Kidney (tissue), 14 donors: ENCODE results near the gene AFAP1L2. TPM values are rescaled to one million over a fixed set of nuclear protein-coding genes. Genes with fewer than 3 reads are reported as not detected.
"Not testable (repeated sequence)": the region's sequence is repeated elsewhere in the genome, so short reads cannot be mapped to it uniquely, and the experiment has no call there.

Experiments
- DNase-seq, 5 donors: peaks; one replicate each; pipeline ENCODE4 v3.0.0-alpha.2; 2013 to 2020
- FAIRE-seq: peaks from 2 replicates; lab custom pipeline; 2012; peaks lifted over from hg19 to GRCh38; lab: Jason Lieb, UNC
- H3K27ac ChIP-seq, 2 donors: one replicate each; pipeline ENCODE4 v1.7.0; 2013; ENCODE audit warnings: low read depth in 2 of 2, low read length in 2 of 2, inconsistent platforms in 1 of 2
- H3K27me3 ChIP-seq: one replicate; pipeline ENCODE4 v1.7.1; 2013; ENCODE audit warnings: low read length, inconsistent platforms; ENCODE audit not compliant: control insufficient read depth, insufficient read depth
- H3K36me3 ChIP-seq, 3 donors: one replicate each; pipeline versions ENCODE4 v1.7.0 to v1.7.1; 2013; ENCODE audit warnings: low read length in 3 of 3, control low read depth in 1 of 3, inconsistent platforms in 1 of 3; ENCODE audit not compliant: insufficient read depth in 3 of 3, control insufficient read depth in 2 of 3
- H3K4me1 ChIP-seq, 3 donors: one replicate each; pipeline versions ENCODE4 v1.7.0 to v1.7.1; 2013; ENCODE audit warnings: low read length in 3 of 3, inconsistent platforms in 1 of 3, low read depth in 1 of 3; ENCODE audit not compliant: control insufficient read depth in 2 of 3, insufficient read depth in 2 of 3
- H3K4me3 ChIP-seq, 3 donors: one replicate each; pipeline versions ENCODE4 v1.7.0 to v1.8.1; 2013; ENCODE audit warnings: low read length in 3 of 3, control low read depth in 1 of 3, inconsistent platforms in 1 of 3
- H3K9ac ChIP-seq, 3 donors: one replicate each; pipeline versions ENCODE4 v1.7.0 to v1.7.1; 2013; ENCODE audit warnings: low read length in 3 of 3, control low read depth in 1 of 3, inconsistent platforms in 1 of 3
- H3K9me3 ChIP-seq, 3 donors: one replicate each; pipeline versions ENCODE4 v1.7.0 to v1.7.1; 2013; ENCODE audit warnings: low read length in 3 of 3, control low read depth in 1 of 3, inconsistent platforms in 1 of 3; ENCODE audit not compliant: control insufficient read depth in 2 of 3, insufficient read depth in 1 of 3
- intact Hi-C: fragments of 100-400 bp; cut with DNase I; formaldehyde crosslinking; loops from one replicate; pipeline ENCODE4 v1.11.1; 2022
- polyA plus RNA-seq: library from polyadenylated mRNA; stranded (reverse); fragments of 350-450 nt; fragmentation: Illumina TruSeq; extraction: RNeasy Lipid Tissue Mini Kit (QIAGEN cat#74804); gene quantifications from one replicate; pipeline ENCODE4 v1.2.3, GENCODE V29; 2014; ENCODE audit warnings: low read depth, low replicate concordance; ENCODE audit not compliant: insufficient read depth
- total RNA-seq: library from RNA; stranded (reverse); fragmentation: NEBNext Ultra II Directional; extraction: Animal tissue kit (Norgen Biotek cat#: 25700); gene quantifications from one replicate; pipeline ENCODE4 v1.2.1, GENCODE V29; 2021
- TF ChIP-seq, protein P1 (sequence below): IDR thresholded peaks from 3 replicates; pipeline ENCODE4 v1.5.1; 2012; ENCODE audit warnings: mild to moderate bottlenecking, moderate library complexity, borderline replicate concordance; ENCODE audit not compliant: insufficient read depth; ENCODE audit errors: extremely low read depth
- donor health status: control.
- donor health status: control.
- donor health status: control.
- donor health status: control.
- donor health status: control.
- donor health status: DM: yes; HTN: yes; CAD: no.
- donor health status: Normal renal cell carcinoma (clear cell type).

Gene AFAP1L2
- total and polyA plus RNA-seq, 2 donors from 2014 or later: 19.8 to 24.0 TPM

DNA sequence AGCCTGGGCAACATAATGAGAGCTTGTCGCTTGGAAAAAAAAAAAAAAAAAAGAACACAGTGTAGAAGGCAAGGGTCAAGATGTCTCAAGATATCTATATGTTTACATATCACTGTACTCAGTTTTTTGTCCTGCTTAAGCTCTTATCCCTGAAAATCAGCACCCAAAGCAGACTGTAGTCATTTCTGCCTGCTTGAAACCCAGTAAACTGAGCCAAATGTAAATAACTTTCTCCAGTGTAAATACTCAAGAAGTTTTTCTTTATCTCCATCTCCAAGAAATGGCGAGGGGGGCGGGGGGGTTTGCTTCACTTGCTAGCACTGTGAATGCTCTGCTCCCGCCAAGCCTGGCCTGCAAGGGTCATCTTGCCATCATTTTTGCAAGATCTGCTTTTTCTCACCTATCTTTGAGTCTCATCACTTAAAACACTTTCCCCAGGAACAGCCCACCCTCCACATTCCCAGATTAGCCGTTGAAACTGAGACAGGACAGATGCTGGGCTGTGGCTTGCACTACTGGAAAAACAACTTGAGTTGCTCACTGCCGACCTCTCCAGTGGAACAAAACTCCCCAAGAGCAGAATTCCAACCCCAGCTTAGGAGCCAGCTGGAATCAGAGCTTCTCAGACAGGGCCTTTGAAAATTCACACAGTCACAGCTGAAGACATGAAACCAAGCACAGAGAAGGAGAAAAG, 54.6 kb downstream of the AFAP1L2 start:
- FAIRE-seq (no peak), DNase-seq (peak in 3 of 5 donors; percentile 59 to 94 (median 80))
- no peaks in the 10 kb centered on the region for H3K9me3 ChIP-seq
- no peak overlapping the region for H3K9ac ChIP-seq
- H3K36me3 ChIP-seq: no peaks in the 10 kb centered on the region
- no peak overlapping the region for H3K27ac ChIP-seq
- H3K4me1 ChIP-seq: peaks cover 7 to 21% (median 19%) of the 10 kb centered on the region in 3 donors
- intact Hi-C loops: no loop called here
- no peaks in the 10 kb centered on the region for H3K27me3 ChIP-seq
- TF ChIP-seq, protein P1, sequence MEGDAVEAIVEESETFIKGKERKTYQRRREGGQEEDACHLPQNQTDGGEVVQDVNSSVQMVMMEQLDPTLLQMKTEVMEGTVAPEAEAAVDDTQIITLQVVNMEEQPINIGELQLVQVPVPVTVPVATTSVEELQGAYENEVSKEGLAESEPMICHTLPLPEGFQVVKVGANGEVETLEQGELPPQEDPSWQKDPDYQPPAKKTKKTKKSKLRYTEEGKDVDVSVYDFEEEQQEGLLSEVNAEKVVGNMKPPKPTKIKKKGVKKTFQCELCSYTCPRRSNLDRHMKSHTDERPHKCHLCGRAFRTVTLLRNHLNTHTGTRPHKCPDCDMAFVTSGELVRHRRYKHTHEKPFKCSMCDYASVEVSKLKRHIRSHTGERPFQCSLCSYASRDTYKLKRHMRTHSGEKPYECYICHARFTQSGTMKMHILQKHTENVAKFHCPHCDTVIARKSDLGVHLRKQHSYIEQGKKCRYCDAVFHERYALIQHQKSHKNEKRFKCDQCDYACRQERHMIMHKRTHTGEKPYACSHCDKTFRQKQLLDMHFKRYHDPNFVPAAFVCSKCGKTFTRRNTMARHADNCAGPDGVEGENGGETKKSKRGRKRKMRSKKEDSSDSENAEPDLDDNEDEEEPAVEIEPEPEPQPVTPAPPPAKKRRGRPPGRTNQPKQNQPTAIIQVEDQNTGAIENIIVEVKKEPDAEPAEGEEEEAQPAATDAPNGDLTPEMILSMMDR: no peak
- no peak overlapping the region for H3K4me3 ChIP-seq

DNA sequence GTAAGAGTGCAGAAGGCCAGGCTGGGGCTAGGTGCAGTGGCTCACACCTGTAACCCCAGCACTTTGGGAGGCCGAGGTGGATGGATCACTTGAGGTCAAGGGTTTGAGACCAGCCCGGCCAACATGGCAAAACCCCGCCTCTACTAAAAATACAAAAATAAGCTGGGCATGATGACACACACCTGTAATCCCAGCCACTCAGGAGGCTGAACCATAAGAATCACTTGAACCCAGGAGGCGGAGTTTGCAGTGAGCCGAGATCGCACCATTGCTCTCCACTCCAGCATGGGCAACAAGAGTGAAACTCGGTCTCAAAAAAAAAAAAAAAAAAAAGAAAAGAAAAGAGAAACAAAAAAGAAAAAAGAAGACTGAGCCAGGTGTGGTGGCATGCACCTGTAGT, 55.2 kb downstream of the AFAP1L2 start:
- H3K27ac ChIP-seq, DNase-seq, H3K4me3 ChIP-seq, H3K27me3 ChIP-seq, H3K9ac ChIP-seq, H3K9me3 ChIP-seq, FAIRE-seq, H3K36me3 ChIP-seq, intact Hi-C loops: not testable (repeated sequence)
- peaks cover 12 to 22% (median 21%) of the 10 kb centered on the region in 3 donors for H3K4me1 ChIP-seq

DNA sequence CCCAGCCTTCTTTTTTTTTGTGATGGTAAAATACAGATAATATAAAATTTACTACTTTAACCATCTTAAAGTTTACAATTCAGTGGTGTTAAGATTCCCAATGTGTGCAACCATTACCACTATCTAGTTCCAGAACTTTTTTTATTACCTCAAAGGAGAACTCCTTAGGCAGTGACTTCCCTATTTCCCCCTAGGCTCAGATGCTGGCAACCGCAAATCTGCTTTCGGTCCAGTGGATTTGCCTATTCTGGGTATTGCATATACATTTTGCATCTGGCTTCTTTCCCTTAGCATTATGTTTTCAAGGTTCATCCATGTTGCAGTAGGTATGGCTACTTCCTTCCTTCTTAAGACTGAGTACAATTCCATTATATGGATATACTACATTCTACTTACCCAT, 56.5 kb downstream of the AFAP1L2 start:
- intact Hi-C loops: no loop called here
- Histone ChIP-seq H3K27me3 (no peaks in the 10 kb centered on the region), H3K4me3 (no peak overlapping the region), H3K36me3 (no peaks in the 10 kb centered on the region), H3K9ac (no peak overlapping the region), H3K9me3 (no peaks in the 10 kb centered on the region), H3K4me1 (peaks cover 18 to 30% (median 26%) of the 10 kb centered on the region in 3 donors), H3K27ac (no peak overlapping the region)
- FAIRE-seq (no peak), DNase-seq (no peak)
- TF ChIP-seq, protein P1: no peak

- H3K36me3 ChIP-seq: no peaks in the 10 kb centered on the region
- no peak overlapping the region for H3K9ac ChIP-seq
- peaks cover 18 to 28% (median 26%) of the 10 kb centered on the region in 3 donors for H3K4me1 ChIP-seq
- H3K27ac ChIP-seq: no peak overlapping the region
- DNase-seq: peak in 1 of 5 donors; percentile 23
- TF ChIP-seq, protein P1: no peak
- no peak overlapping the region for H3K4me3 ChIP-seq
- no peaks in the 10 kb centered on the region for H3K9me3 ChIP-seq
- intact Hi-C loops: no loop called here
- H3K27me3 ChIP-seq: no peaks in the 10 kb centered on the region
- no peak for FAIRE-seq
These were observed 57.1 kb downstream of the AFAP1L2 start for GRCh38 chr10:114347241-114347640.
